22Rv1 (cell line): ENCODE measurements around the gene ARHGEF19.

Experiments
- CTCF ChIP-seq: fragments of 450-650 bp; IDR thresholded peaks from 2 replicates; pipeline ENCODE4 v1.5.1; 2017; ENCODE audit warnings: mild to moderate bottlenecking
- ZFX ChIP-seq: fragments of 450-650 bp; IDR thresholded peaks from 2 replicates; pipeline ENCODE4 v1.6.1; 2017; ENCODE audit warnings: antibody characterized with exemption, borderline replicate concordance

- TF ChIP-seq CTCF (no peak), ZFX (no peak)
Measured at GRCh38 chr1:16242556-16243214, 30.2 kb upstream of the ARHGEF19 start.
